Spleen (tissue), 11 donors: ENCODE data around the gene AXIN1. TPM values are rescaled to one million over a fixed set of nuclear protein-coding genes. Genes with fewer than 3 reads are reported as not detected.

ENCODE experiments used
- DNase-seq: peaks from one replicate; pipeline ENCODE4 v3.0.0-alpha.2; 2020
- H3K27ac ChIP-seq, 8 donors: fragments of 200-600 bp; sonication (generic) in 7 of 8; 1 replicate in 4 of 8; 2 replicates in 4 of 8; pipeline versions ENCODE4 v1.5.0 to v1.8.0; 2016 to 2021; ENCODE audit warnings: inconsistent platforms in 4 of 8, mild to moderate bottlenecking in 4 of 8, moderate library complexity in 1 of 8
- H3K27me3 ChIP-seq, 7 donors: fragments of 200-600 bp; sonication (generic) in 6 of 7; replicated peaks in 1 of 7; 1 replicate in 4 of 7; 2 replicates in 3 of 7; pipeline versions ENCODE4 v1.5.0 to v1.8.0; 2016 to 2021; ENCODE audit warnings: inconsistent platforms in 3 of 7, mild to moderate bottlenecking in 1 of 7
- H3K36me3 ChIP-seq, 6 donors: fragments of 200-600 bp; sonication (generic) in 5 of 6; 1 replicate in 4 of 6; 2 replicates in 2 of 6; pipeline versions ENCODE4 v1.5.0 to v1.8.0; 2016 to 2021; ENCODE audit warnings: inconsistent platforms in 2 of 6
- H3K4me1 ChIP-seq, 6 donors: fragments of 200-600 bp; sonication (generic) in 5 of 6; 1 replicate in 3 of 6; 2 replicates in 3 of 6; pipeline versions ENCODE4 v1.5.0 to v1.8.0; 2016 to 2021; ENCODE audit warnings: inconsistent platforms in 3 of 6
- H3K4me3 ChIP-seq, 8 donors: fragments of 200-600 bp; sonication (generic) in 7 of 8; 1 replicate in 4 of 8; 2 replicates in 4 of 8; pipeline versions ENCODE4 v1.5.0 to v1.8.0; 2016 to 2021; ENCODE audit warnings: inconsistent platforms in 4 of 8, mild to moderate bottlenecking in 4 of 8, moderate library complexity in 2 of 8
- H3K9me3 ChIP-seq, 8 donors: fragments of 200-600 bp; sonication (generic) in 7 of 8; 1 replicate in 4 of 8; 2 replicates in 4 of 8; pipeline versions ENCODE4 v1.5.0 to v1.8.0; 2016 to 2021; ENCODE audit warnings: inconsistent platforms in 4 of 8
- POLR2A ChIP-seq, 3 donors: fragments of 450-650 bp; IDR thresholded peaks; one replicate each; pipeline ENCODE4 v1.5.1; 2017; ENCODE audit warnings: antibody characterized with exemption in 3 of 3, mild to moderate bottlenecking in 1 of 3
- POLR2AphosphoS5 ChIP-seq, 3 donors: sonication (generic); formaldehyde crosslinking; IDR thresholded peaks; one replicate each; pipeline ENCODE4 v1.5.1; 2017; ENCODE audit warnings: antibody characterized with exemption in 3 of 3
- WGBS, 5 donors: extraction: QIAGEN DNeasy Blood & Tissue Kit in 3 of 5; methylation state at CpG; one replicate each; pipeline versions ENCODE4 v1.1.5 to v1.1.7; 2013 to 2018; 5-methylcytosine and 5-hydroxymethylcytosine counted together
- intact Hi-C: fragments of 100-400 bp; cut with DNase I; formaldehyde crosslinking; loops from one replicate; pipeline ENCODE4 v1.15.0; 2023; ENCODE audit warnings: low total_unique reads
- polyA plus RNA-seq, 3 donors: library from polyadenylated mRNA; stranded (reverse); fragments of 200-250 nt; gene quantifications; one replicate each; pipeline ENCODE4 v1.2.1, GENCODE V29; 2013
- total RNA-seq, 7 donors: library from RNA; depleted of rRNA in 3 of 7; stranded (reverse); fragments of >200 nt in 3 of 7; fragmentation: NEBNext Ultra II Directional in 4 of 7; extraction: Animal tissue kit (Norgen Biotek cat#: 25700) in 4 of 7; gene quantifications; one replicate each; pipeline versions ENCODE4 v1.1.0 to v1.2.1, GENCODE V29; 2016 to 2021
- TF ChIP-seq, protein P1 (sequence below), 11 experiments: fragments of 200-600 bp in 7 of 11; fragments of 450-650 bp in 4 of 11; sonication (generic) in 4 of 11; IDR thresholded peaks in 8 of 11; conservative IDR thresholded peaks in 3 of 11; 1 replicate in 7 of 11; 2 replicates in 4 of 11; pipeline versions ENCODE4 v1.4.0 to v1.8.0; 2016 to 2021; ENCODE audit warnings: antibody characterized with exemption in 11 of 11, inconsistent platforms in 4 of 11, mild to moderate bottlenecking in 1 of 11
- donor health status: healthy with polysubstance abuse.
- donor health status: DM: no; HTN: no; CAD: no; lungs with moderate emphysema.
- donor health status: DM: no; HTN: no; CAD: no.
- donor health status: Bipolar disorder and iron deficiency.
- donor health status: healthy.
- donor health status: DM: no; HTN: no; CAD: no.
- donor health status: DM: yes; HTN: yes; CAD: no.

Gene AXIN1
- total and polyA plus RNA-seq, 10 donors, result 12.9 to 27.3 (median 23.9) TPM

GRCh38 chr16:265711-266110, 86.8 kb downstream of the AXIN1 start:
- no peak for DNase-seq
- intact Hi-C loops, result no loop called here
- H3K9me3 ChIP-seq, result no peaks in the 10 kb centered on the region
- no peak for TF ChIP-seq POLR2AphosphoS5 (IDR thresholded peaks at IDR 0.05)
- TF ChIP-seq POLR2A (IDR thresholded peaks at IDR 0.05), result no peak
- TF ChIP-seq, protein P1, sequence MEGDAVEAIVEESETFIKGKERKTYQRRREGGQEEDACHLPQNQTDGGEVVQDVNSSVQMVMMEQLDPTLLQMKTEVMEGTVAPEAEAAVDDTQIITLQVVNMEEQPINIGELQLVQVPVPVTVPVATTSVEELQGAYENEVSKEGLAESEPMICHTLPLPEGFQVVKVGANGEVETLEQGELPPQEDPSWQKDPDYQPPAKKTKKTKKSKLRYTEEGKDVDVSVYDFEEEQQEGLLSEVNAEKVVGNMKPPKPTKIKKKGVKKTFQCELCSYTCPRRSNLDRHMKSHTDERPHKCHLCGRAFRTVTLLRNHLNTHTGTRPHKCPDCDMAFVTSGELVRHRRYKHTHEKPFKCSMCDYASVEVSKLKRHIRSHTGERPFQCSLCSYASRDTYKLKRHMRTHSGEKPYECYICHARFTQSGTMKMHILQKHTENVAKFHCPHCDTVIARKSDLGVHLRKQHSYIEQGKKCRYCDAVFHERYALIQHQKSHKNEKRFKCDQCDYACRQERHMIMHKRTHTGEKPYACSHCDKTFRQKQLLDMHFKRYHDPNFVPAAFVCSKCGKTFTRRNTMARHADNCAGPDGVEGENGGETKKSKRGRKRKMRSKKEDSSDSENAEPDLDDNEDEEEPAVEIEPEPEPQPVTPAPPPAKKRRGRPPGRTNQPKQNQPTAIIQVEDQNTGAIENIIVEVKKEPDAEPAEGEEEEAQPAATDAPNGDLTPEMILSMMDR (IDR thresholded peaks at IDR 0.05 in 8 of 11, conservative IDR thresholded peaks at IDR 0.05 in 3 of 11), result no peak
- peaks cover 0 to 51% (median 43%) of the 10 kb centered on the region in 6 donors for H3K36me3 ChIP-seq
- H3K4me3 ChIP-seq, result no peak overlapping the region
- 74 to 86% (median 78%) methylated on average over 4 to 12 of the region's 12 CpGs for WGBS, 5 donors
- peaks cover 0 to 6% (median 0%) of the 10 kb centered on the region in 7 donors for H3K27me3 ChIP-seq
- H3K4me1 ChIP-seq, result peaks cover 0 to 7% (median 0%) of the 10 kb centered on the region in 6 donors
- H3K27ac ChIP-seq, result no peak overlapping the region

- no peak for DNase-seq
- 89 to 94% (median 91%) methylated on average over 8 to 14 of the region's 14 CpGs for WGBS, 5 donors
- H3K27ac ChIP-seq, result no peak overlapping the region
- H3K27me3 ChIP-seq, result no peaks in the 10 kb centered on the region
- intact Hi-C loops, result no loop called here
- peaks cover 0 to 7% (median 0%) of the 10 kb centered on the region in 6 donors for H3K4me1 ChIP-seq
- H3K4me3 ChIP-seq, result no peak overlapping the region
- H3K9me3 ChIP-seq, result no peaks in the 10 kb centered on the region
- H3K36me3 ChIP-seq, result peaks cover 0 to 57% (median 50%) of the 10 kb centered on the region in 6 donors
- TF ChIP-seq, protein P1 (IDR thresholded peaks at IDR 0.05 in 8 of 11, conservative IDR thresholded peaks at IDR 0.05 in 3 of 11), result no peak
- TF ChIP-seq POLR2A (IDR thresholded peaks at IDR 0.05) (no peak), POLR2AphosphoS5 (IDR thresholded peaks at IDR 0.05) (no peak)
These were observed 87.5 kb downstream of the AXIN1 start for GRCh38 chr16:265002-265529.

DNA sequence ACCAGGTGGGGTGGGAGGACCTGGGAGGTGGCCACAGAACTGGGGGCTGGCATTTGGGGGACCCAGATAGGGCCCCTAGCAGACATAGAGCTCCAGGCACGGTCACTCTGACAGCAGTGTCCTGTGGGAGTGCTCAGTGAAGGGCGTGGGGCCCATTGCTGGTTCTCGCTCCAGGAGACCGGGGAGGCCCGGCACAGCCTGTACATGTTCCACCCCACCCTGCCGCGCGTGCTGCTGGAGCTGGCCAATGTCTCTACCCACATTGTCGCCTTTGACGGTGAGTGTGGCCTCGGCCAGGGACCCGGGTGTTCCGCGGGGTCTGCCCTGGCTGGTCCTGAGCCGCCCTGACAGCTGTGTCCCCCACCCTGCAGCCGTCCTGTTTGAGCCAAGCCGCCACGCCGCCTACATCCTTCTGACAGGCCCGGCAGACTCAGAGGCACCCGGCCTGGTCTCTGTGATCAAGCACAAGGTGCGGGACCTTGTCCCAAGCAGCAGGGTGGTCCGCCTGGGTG, 88.0 kb downstream of the AXIN1 start:
- 91 to 95% (median 92%) methylated on average over 12 to 23 of the region's 23 CpGs for WGBS, 5 donors
- intact Hi-C loops, result no loop called here
- TF ChIP-seq POLR2A (IDR thresholded peaks at IDR 0.05) (no peak), POLR2AphosphoS5 (IDR thresholded peaks at IDR 0.05) (no peak)
- DNase-seq, result no peak
- no peaks in the 10 kb centered on the region for H3K9me3 ChIP-seq
- no peak overlapping the region for H3K27ac ChIP-seq
- peaks cover 0 to 63% (median 55%) of the 10 kb centered on the region in 6 donors for H3K36me3 ChIP-seq
- peaks cover 0 to 7% (median 0%) of the 10 kb centered on the region in 6 donors for H3K4me1 ChIP-seq
- H3K4me3 ChIP-seq, result no peak overlapping the region
- no peaks in the 10 kb centered on the region for H3K27me3 ChIP-seq

DNA sequence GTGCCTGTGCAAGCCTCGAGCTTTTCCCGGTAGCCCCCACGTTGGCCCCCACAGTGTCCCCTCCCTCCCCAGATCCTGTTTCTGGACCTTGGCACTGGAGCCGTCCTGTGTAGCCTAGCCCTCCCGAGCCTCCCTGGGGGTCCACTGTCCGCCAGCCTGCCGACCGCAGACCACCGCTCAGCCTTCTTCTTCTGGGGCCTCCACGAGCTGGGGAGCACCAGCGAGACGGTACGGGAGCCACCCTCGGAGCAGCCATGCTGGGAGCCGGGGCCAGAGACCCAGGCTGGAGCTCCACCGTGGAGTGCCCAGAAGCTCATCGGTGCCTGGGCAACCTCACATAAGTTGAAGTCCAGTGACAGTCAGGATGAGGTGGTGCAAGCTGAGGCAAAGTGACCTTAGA, 88.6 kb downstream of the AXIN1 start:
- 94 to 98% (median 95%) methylated on average over 17 of the region's 17 CpGs for WGBS, 5 donors
- Histone ChIP-seq H3K4me1 (peaks cover 0 to 7% (median 0%) of the 10 kb centered on the region in 6 donors), H3K36me3 (peaks cover 0 to 69% (median 55%) of the 10 kb centered on the region in 6 donors), H3K27me3 (no peaks in the 10 kb centered on the region), H3K4me3 (no peak overlapping the region), H3K9me3 (no peaks in the 10 kb centered on the region), H3K27ac (no peak overlapping the region)
- intact Hi-C loops, result no loop called here
- DNase-seq, result no peak
- TF ChIP-seq, protein P1 (IDR thresholded peaks at IDR 0.05 in 8 of 11, conservative IDR thresholded peaks at IDR 0.05 in 3 of 11), result no peak
- TF ChIP-seq POLR2AphosphoS5 (IDR thresholded peaks at IDR 0.05) (no peak), POLR2A (IDR thresholded peaks at IDR 0.05) (no peak)
